Kidney epithelial cell (primary cell): Measurements from ENCODE around the gene SNX32. TPM values are rescaled to one million over a fixed set of nuclear protein-coding genes. Genes with fewer than 3 reads are reported as not detected.
A peak's percentile ranks its signal among the peaks of the same experiment; 100 is the strongest.

Experiments
- DNase-seq: peaks from one replicate; pipeline ENCODE4 v3.0.0-alpha.2; 2010; ENCODE audit warnings: low read depth
- H3K27me3 ChIP-seq: 2 replicates; pipeline ENCODE4 v1.6.0; 2011; ENCODE audit warnings: low read length; ENCODE audit not compliant: control insufficient read depth, insufficient read depth
- H3K36me3 ChIP-seq: 2 replicates; pipeline ENCODE4 v1.5.1; 2011; ENCODE audit warnings: low read length; ENCODE audit not compliant: control insufficient read depth, insufficient read depth
- H3K4me3 ChIP-seq: 2 replicates; pipeline ENCODE4 v1.5.1; 2011; ENCODE audit warnings: low read depth, mild to moderate bottlenecking, control low read depth, low read length
- total RNA-seq: library from RNA; depleted of rRNA; stranded (reverse); fragments of >200 nt; gene quantifications from 2 replicates; pipeline ENCODE4 v1.2.3, GENCODE V29; 2015
- TF ChIP-seq, protein P1 (sequence below): IDR thresholded peaks from 2 replicates; pipeline ENCODE4 v1.5.1; 2011; ENCODE audit warnings: mild to moderate bottlenecking, moderate library complexity, low read length, control low read depth, inconsistent platforms; ENCODE audit not compliant: insufficient read depth, poor library complexity, severe bottlenecking

Gene SNX32
- total RNA-seq, 1 donor from 2014 or later = 1.9 TPM

DNA sequence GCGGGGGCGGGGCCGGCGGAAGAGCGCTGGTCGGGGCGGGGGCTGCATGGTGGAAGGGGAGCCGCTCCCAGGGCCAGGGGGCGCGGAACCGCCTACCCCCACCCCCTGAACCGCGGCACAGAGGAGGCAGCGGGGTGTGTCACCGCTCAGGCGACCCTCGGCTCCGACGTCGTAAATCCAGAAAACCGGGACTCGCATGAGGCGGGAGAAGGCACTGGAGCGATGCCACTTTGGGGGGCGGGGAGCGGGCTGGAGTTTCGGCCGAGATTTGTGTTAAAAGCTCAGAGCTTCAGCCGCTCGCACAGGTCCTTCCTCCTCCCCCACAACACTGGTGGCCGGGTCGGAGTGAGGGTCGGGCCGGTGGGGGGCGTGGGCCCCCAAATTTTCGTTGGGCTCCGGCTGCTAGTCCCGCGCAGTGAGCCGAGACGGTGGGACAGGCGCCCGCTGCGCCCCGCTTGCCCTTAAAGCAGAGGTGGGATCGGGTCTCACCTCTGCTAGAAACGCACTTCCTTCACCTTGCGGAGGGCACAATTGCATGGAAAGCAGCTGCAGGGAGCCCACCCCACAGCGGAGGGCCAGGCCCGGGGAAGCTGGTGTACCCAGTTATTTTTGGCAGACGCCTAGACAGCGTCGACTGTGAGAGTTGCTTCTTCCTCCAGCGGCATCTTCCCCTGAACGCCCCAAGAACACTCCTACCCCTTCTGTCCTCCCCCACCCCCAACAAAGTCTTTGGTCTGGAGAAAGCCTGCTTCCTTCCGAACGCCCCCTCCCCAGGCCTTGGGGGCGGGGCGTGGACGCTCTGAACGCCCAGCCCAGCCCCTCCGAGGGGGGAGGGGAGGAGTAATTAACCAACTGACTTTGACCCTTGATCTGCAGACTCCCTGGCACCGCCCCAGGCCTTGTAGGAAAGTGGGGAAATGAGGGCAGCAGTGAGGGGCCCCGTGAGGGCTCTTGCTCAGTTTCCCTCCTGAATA lies 45.8 kb upstream of the SNX32 start:
- Histone ChIP-seq H3K4me3 (peak overlapping the region; percentile 16), H3K27me3 (peaks cover 40% of the 10 kb centered on the region), H3K36me3 (no peaks in the 10 kb centered on the region)
- TF ChIP-seq, protein P1, sequence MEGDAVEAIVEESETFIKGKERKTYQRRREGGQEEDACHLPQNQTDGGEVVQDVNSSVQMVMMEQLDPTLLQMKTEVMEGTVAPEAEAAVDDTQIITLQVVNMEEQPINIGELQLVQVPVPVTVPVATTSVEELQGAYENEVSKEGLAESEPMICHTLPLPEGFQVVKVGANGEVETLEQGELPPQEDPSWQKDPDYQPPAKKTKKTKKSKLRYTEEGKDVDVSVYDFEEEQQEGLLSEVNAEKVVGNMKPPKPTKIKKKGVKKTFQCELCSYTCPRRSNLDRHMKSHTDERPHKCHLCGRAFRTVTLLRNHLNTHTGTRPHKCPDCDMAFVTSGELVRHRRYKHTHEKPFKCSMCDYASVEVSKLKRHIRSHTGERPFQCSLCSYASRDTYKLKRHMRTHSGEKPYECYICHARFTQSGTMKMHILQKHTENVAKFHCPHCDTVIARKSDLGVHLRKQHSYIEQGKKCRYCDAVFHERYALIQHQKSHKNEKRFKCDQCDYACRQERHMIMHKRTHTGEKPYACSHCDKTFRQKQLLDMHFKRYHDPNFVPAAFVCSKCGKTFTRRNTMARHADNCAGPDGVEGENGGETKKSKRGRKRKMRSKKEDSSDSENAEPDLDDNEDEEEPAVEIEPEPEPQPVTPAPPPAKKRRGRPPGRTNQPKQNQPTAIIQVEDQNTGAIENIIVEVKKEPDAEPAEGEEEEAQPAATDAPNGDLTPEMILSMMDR = no peak
- no peak for DNase-seq

DNA sequence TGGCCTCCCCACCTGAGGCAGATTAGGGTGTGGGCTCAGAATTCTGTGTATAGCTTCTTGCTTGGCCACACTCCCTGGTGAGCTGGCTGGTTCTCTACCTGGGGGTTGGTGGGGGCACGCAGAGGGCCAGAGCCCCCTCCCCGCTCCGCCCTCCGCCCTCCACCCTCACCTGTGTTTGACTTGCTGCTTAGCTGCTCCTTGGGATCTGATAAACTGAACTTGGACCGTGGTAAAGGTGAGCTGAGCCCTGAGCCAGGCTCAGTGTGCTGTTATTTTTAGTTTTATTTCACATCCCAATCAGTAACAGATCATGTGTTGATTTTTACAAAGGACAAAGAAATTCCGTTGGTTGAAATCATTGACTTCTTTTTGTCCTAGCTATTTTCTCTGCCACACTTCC lies 44.9 kb upstream of the SNX32 start:
- no peak overlapping the region for H3K4me3 ChIP-seq
- H3K36me3 ChIP-seq = no peaks in the 10 kb centered on the region
- H3K27me3 ChIP-seq = peaks cover 48% of the 10 kb centered on the region
- no peak for DNase-seq
- TF ChIP-seq, protein P1 = no peak

DNA sequence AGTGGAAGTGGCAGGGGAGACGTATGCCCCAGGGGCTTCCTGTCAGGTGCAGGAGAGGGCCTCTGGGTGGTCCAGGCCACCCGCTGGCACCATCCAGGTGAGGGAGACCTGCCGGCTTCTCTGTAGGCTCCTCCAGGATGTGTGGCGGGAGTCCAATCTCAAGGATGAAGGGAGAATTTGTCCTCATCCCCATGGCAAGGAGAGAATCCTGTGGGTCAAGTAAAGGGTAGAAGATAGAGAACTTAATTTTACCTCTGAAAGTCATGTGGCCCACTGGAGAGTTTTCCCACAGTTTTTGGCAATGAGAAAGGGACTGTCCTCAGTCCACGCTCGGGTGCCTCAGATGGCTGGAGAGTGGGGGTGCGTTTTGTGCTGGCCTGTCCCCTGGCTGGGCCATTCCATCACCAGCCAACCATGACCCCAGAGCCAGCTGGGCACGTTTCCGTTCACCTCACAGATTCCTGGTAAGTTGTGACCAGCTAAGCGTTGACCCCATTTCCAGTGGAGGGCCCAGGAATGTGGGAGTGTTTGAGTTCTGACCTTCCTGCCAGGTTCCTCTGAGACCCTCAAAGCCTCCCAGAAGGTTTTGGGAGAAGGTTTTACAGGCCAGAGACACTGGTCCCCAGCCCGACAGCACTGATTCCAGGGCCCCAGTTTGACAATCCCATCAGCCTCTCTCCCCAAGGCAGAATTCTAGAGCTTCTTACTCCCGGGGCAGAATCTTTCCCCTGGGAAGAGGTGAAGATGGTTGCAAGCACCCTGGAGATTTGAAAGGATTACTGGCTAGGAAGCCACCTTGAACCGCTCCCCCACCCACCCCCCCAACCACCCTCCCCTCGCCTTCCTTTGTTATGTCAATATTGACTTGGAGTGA lies 44.3 kb upstream of the SNX32 start:
- no peak for DNase-seq
- Histone ChIP-seq H3K4me3 (no peak overlapping the region), H3K36me3 (no peaks in the 10 kb centered on the region), H3K27me3 (peaks cover 55% of the 10 kb centered on the region)
- TF ChIP-seq, protein P1 = no peak

DNA sequence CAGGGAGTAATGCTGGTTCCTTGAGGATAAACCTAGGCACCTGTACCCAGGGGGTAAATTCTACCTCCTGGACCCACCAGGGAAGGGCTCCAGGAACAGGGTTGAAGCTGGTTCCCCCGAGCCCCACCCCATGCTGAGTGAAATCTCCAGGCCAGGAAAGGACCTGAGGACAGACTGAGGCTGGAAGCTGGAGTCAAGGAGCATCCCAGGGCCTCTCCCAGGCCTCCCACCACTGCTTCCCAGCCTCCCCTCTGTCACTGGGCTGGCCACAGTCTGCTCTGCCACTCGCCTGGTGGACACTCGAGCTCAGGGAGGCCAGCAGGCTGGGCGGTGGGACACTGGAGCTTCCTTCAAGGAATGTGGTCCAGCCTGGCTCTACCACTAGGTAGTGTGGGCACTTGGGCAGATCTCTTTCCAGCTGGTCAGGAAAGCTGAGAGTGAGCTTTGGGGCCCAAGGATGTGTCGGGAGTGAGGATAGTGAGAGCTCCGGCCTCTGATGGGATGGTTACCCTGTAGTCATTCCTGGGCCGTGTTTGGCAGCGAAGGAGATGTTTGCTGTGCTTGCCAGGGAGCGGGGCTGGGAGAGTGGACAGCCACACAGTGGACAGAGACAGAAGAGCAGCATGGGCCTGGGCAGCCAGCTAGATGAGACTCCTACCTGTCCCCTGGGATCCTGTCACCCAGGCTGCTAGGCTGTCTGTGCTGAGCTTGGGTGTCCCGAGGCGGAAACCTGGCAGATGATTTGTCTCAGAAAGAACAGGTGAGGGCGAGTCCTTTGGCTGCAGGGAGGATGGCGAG lies 43.5 kb upstream of the SNX32 start:
- TF ChIP-seq, protein P1 = no peak
- no peaks in the 10 kb centered on the region for H3K36me3 ChIP-seq
- peaks cover 56% of the 10 kb centered on the region for H3K27me3 ChIP-seq

DNA sequence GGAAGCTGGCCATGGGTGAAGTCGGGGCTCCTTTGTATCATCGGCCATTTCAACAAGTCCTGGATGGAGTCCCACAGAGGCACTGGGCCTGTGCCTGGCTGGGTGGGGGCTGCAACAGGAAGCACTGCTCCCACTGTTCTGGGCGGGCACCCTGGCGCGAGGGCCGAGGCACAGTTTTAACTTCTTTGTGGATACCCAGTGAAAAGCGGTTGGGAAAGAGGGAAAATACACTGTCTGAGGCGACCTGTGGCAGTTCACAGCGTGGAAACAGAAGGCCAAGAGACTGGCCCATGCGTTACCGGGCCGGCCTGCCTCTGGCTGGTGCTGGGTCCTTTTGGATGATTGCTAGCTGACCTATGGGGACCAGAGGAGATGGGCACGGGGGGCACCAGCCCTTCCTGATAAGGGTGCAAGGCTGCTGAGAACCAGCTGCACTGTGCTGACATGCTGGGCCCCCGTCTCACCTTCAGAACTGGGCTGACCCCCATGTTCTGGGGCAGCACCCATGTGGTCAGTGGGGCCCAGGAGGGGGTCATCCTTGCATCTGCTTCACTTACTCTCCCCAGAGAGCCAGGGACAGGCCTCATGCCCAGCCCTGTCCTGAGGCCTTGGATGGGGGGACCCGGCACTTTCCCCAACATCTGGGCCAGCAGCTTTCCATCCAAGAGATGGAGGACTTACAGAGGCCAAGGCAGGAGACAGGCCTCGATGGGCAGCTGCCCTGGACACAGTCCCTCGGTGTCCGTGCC lies 42.7 kb upstream of the SNX32 start:
- H3K4me3 ChIP-seq = no peak overlapping the region
- H3K36me3 ChIP-seq = no peaks in the 10 kb centered on the region
- TF ChIP-seq, protein P1 = no peak
- H3K27me3 ChIP-seq = peaks cover 53% of the 10 kb centered on the region
- DNase-seq = no peak

More for the DNA sequence above, 43.5 kb upstream of the SNX32 start:
- DNase-seq = no peak
- no peak overlapping the region for H3K4me3 ChIP-seq
